Measurements from ENCODE around the gene SPESP1. TPM values are rescaled to one million over a fixed set of nuclear protein-coding genes. Genes with fewer than 3 reads are reported as not detected.

SPESP1 gene
- total RNA-seq, result 10 to 100 TPM in 1 of 2 donors, under 1 TPM in 1; 0.96 to 14.3 TPM

- WGBS, result 67% methylated on average over 72 of the region's 72 CpGs
- intact Hi-C loops (cut with DNase I), result no loop called here
- Histone ChIP-seq H3K4me1 (replicated peaks) (no peaks in the 10 kb centered on the region), H3K4me3 (peak within 1 kb of the TSS; percentile 5 to 19), H3K27ac (no peak within 1 kb of the TSS), H3K27me3 (replicated peaks; ENCODE audit: insufficient read depth) (no peaks in the 10 kb centered on the region), H3K9me3 (no peaks in the 10 kb centered on the region), H3K36me3 (no peaks in the 10 kb centered on the region)
- no peak for TF ChIP-seq CTCF (IDR thresholded peaks at IDR 0.05)
- TF ChIP-seq POLR2AphosphoS5 (IDR thresholded peaks at IDR 0.05), result no peak
- no peak for TF ChIP-seq POLR2A (IDR thresholded peaks at IDR 0.05)
- no peak for DNase-seq (ENCODE audit: low spot score)
Observed at GRCh38 chr15:68930268-68931022, at the start of gene SPESP1. SPESP1 (plus strand) TSS chr15:68930525; CDS start chr15:68930654, 129 bp downstream.

GRCh38 chr15:68885070-68885469 is 45.3 kb upstream of the SPESP1 start:
- H3K4me1 ChIP-seq (replicated peaks), result no peaks in the 10 kb centered on the region
- H3K9me3 ChIP-seq, result no peaks in the 10 kb centered on the region
- intact Hi-C loops (cut with DNase I), result no loop called here
- no peaks in the 10 kb centered on the region for H3K36me3 ChIP-seq
- H3K27me3 ChIP-seq (replicated peaks; ENCODE audit: insufficient read depth), result no peaks in the 10 kb centered on the region
- TF ChIP-seq POLR2A (IDR thresholded peaks at IDR 0.05), result no peak
- TF ChIP-seq POLR2AphosphoS5 (IDR thresholded peaks at IDR 0.05), result peak; percentile 33
- peak; percentile 52 for DNase-seq (ENCODE audit: low spot score)
- H3K4me3 ChIP-seq, result no peak overlapping the region
- WGBS, result 20% methylated on average over 6 of the region's 6 CpGs
- no peak overlapping the region for H3K27ac ChIP-seq

GRCh38 chr15:68887120-68887519 is 43.2 kb upstream of the SPESP1 start:
- Histone ChIP-seq H3K4me1 (replicated peaks) (no peaks in the 10 kb centered on the region), H3K36me3 (no peaks in the 10 kb centered on the region), H3K27me3 (replicated peaks; ENCODE audit: insufficient read depth) (no peaks in the 10 kb centered on the region), H3K9me3 (no peaks in the 10 kb centered on the region), H3K27ac (no peak overlapping the region), H3K4me3 (no peak overlapping the region)
- DNase-seq (ENCODE audit: low spot score), result no peak
- 97% methylated on average over 3 of the region's 3 CpGs for WGBS
- TF ChIP-seq CTCF (IDR thresholded peaks at IDR 0.05) (no peak), POLR2A (IDR thresholded peaks at IDR 0.05) (no peak), POLR2AphosphoS5 (IDR thresholded peaks at IDR 0.05) (no peak)
- intact Hi-C loops (cut with DNase I), result no loop called here

GRCh38 chr15:68887819-68888218 is 42.5 kb upstream of the SPESP1 start:
- intact Hi-C loops (cut with DNase I), result no loop called here
- WGBS, result 87% methylated on average over 8 of the region's 8 CpGs

GRCh38 chr15:68888419-68888818 is 41.9 kb upstream of the SPESP1 start:
- 61% methylated on average over 12 of the region's 12 CpGs for WGBS
- DNase-seq (ENCODE audit: low spot score), result no peak
- intact Hi-C loops (cut with DNase I), result no loop called here
- Histone ChIP-seq H3K4me3 (no peak overlapping the region), H3K4me1 (replicated peaks) (no peaks in the 10 kb centered on the region), H3K36me3 (no peaks in the 10 kb centered on the region), H3K27me3 (replicated peaks; ENCODE audit: insufficient read depth) (no peaks in the 10 kb centered on the region), H3K9me3 (no peaks in the 10 kb centered on the region), H3K27ac (no peak overlapping the region)
- TF ChIP-seq CTCF (IDR thresholded peaks at IDR 0.05), result no peak

More at GRCh38 chr15:68887819-68888218, 42.5 kb upstream of the SPESP1 start:
- H3K4me3 ChIP-seq, result no peak overlapping the region
- H3K9me3 ChIP-seq, result no peaks in the 10 kb centered on the region
- no peak overlapping the region for H3K27ac ChIP-seq
- no peaks in the 10 kb centered on the region for H3K27me3 ChIP-seq (replicated peaks; ENCODE audit: insufficient read depth)
- DNase-seq (ENCODE audit: low spot score), result no peak
- H3K4me1 ChIP-seq (replicated peaks), result no peaks in the 10 kb centered on the region
- H3K36me3 ChIP-seq, result no peaks in the 10 kb centered on the region
- TF ChIP-seq POLR2A (IDR thresholded peaks at IDR 0.05) (no peak), CTCF (IDR thresholded peaks at IDR 0.05) (no peak), POLR2AphosphoS5 (IDR thresholded peaks at IDR 0.05) (no peak)

All from prostate gland (tissue), 2 donors.